K562 (cell line): ENCODE results near the gene MATR3. TPM values are rescaled to one million over a fixed set of nuclear protein-coding genes. Genes with fewer than 3 reads are reported as not detected.

ENCODE experiments used
- ATAC-seq: fragments of 200-7000 bp; cut with Tn5 transposase; 3 replicates; pipeline ENCODE4 v1.9.1; 2020; ENCODE audit warnings: moderate library complexity
- BruUV-seq: library from RNA; stranded (reverse); fragments of 400-500 nt; replicated peaks from 2 replicates; lab custom pipeline; 2021; lab: Mats Ljungman, UMichigan
- CTCF ChIA-PET: fragments of 300-600 bp; formaldehyde crosslinking; extraction: SDS; loops from one replicate; lab custom pipeline; 2021; ENCODE audit warnings: low intra/inter-chr PET ratio; lab: Yijun Ruan, JAX
- POLR2A ChIA-PET: fragments of 300-600, 350-650 bp; sonication (Branson Sonifier 250); formaldehyde crosslinking; extraction: SDS; loops from one replicate; lab custom pipeline; 2021; ENCODE audit warnings: antibody characterized with exemption, inconsistent platforms; lab: Yijun Ruan, JAX
- DNase-seq, 4 experiments: peaks; one replicate each; pipeline versions ENCODE4 v3.0.0 to v3.0.0-alpha.2; 2011 to 2018; ENCODE audit warnings: low spot score in 3 of 4, mixed read lengths in 3 of 4; ENCODE audit errors: extremely low read depth in 1 of 4
- FAIRE-seq: peaks from 2 replicates; lab custom pipeline; 2011; peaks lifted over from hg19 to GRCh38; lab: Jason Lieb, UNC
- H2AFZ ChIP-seq: 2 replicates; pipeline ENCODE4 v1.6.0; 2011; ENCODE audit warnings: low read depth, low read length, control low read depth, inconsistent platforms
- H3K27ac ChIP-seq: fragments of 200-600 bp; 3 replicates; pipeline ENCODE4 v1.8.0; 2011; ENCODE audit warnings: low read depth, mild to moderate bottlenecking, control low read depth, inconsistent platforms, low read length, moderate library complexity, mixed read lengths; ENCODE audit errors: extremely low read depth
- H3K27me3 ChIP-seq, 2 experiments: fragments of 300-600 bp in 1 of 2; 2 replicates in 1 of 2; 3 replicates in 1 of 2; pipeline versions ENCODE4 v1.6.0 to v1.8.0; 2011; ENCODE audit warnings: inconsistent platforms in 2 of 2, low read length in 2 of 2, mild to moderate bottlenecking in 1 of 2, mixed read lengths in 1 of 2, moderate library complexity in 1 of 2; ENCODE audit not compliant: control insufficient read depth in 2 of 2, insufficient read depth in 2 of 2
- H3K36me3 ChIP-seq: fragments of 300-600 bp; 3 replicates; pipeline ENCODE4 v1.8.0; 2011; ENCODE audit warnings: mild to moderate bottlenecking, low read length, inconsistent platforms; ENCODE audit not compliant: control insufficient read depth, insufficient read depth
- H3K4me1 ChIP-seq, 2 experiments: fragments of 200-600 bp in 1 of 2; replicated peaks in 1 of 2; 2 replicates in 1 of 2; 3 replicates in 1 of 2; pipeline versions ENCODE4 v1.5.1 to v1.8.0; 2011; ENCODE audit warnings: inconsistent platforms in 2 of 2, low read length in 2 of 2, mild to moderate bottlenecking in 1 of 2, mixed read lengths in 1 of 2, moderate library complexity in 1 of 2; ENCODE audit not compliant: control insufficient read depth in 2 of 2, insufficient read depth in 2 of 2
- H3K4me2 ChIP-seq: 2 replicates; pipeline ENCODE4 v1.6.1; 2011; ENCODE audit warnings: low read length, control low read depth, inconsistent platforms, mixed read lengths; ENCODE audit not compliant: insufficient read depth
- H3K4me3 ChIP-seq: fragments of 200-600 bp; sonication (generic), shearing (Covaris generic); 2 replicates; pipeline ENCODE4 v1.5.1; 2016; ENCODE audit warnings: control low read depth, inconsistent platforms
- H3K79me2 ChIP-seq: fragments of 200-600 bp; 3 replicates; pipeline ENCODE4 v1.8.0; 2011; ENCODE audit warnings: low read length, inconsistent platforms; ENCODE audit not compliant: control insufficient read depth, insufficient read depth
- H3K9ac ChIP-seq, 2 experiments: 2 replicates each; pipeline versions ENCODE4 v1.6.0 to v1.6.1; 2011; ENCODE audit warnings: low read depth in 2 of 2, low read length in 2 of 2, control low read depth in 1 of 2, inconsistent platforms in 1 of 2, mild to moderate bottlenecking in 1 of 2, mixed read lengths in 1 of 2; ENCODE audit not compliant: insufficient read depth in 1 of 2
- H3K9me1 ChIP-seq: one replicate; pipeline ENCODE4 v1.6.0; 2011; ENCODE audit warnings: inconsistent platforms, mild to moderate bottlenecking, low read length, moderate library complexity; ENCODE audit not compliant: control insufficient read depth, insufficient read depth
- H3K9me3 ChIP-seq: replicated peaks from 2 replicates; pipeline ENCODE4 v1.5.1; 2011; ENCODE audit warnings: low read depth, low read length, inconsistent platforms; ENCODE audit not compliant: control insufficient read depth, insufficient read depth
- H4K20me1 ChIP-seq: replicated peaks from 2 replicates; pipeline ENCODE4 v1.6.1; 2011; ENCODE audit warnings: low read length, inconsistent platforms, mixed read lengths; ENCODE audit not compliant: control insufficient read depth, insufficient read depth
- POLR2G ChIP-seq: fragments of 200-400 bp; formaldehyde crosslinking; IDR thresholded peaks from 2 replicates; pipeline ENCODE4 v1.6.1; 2017; ENCODE audit warnings: low read depth, mild to moderate bottlenecking, antibody characterized with exemption, low read length, moderate library complexity
- ZNF174 ChIP-seq: fragments of 250-450 bp; sonication (Bioruptor Pico); IDR thresholded peaks from 2 replicates; pipeline ENCODE4 v1.4.0; 2020; ENCODE audit warnings: mild to moderate bottlenecking
- WGBS: fragments of 100-300 bp; shearing (Covaris generic); methylation state at CpG from one replicate; pipeline ENCODE4 v1.1.6; 2016; ENCODE audit warnings: low coverage, mixed read lengths; ENCODE audit not compliant: insufficient coverage; ENCODE audit errors: missing lambda C conversion rate; 5-methylcytosine and 5-hydroxymethylcytosine counted together
- in situ Hi-C: fragments of 300-500 bp; cut with MboI; formaldehyde crosslinking; loops from 4 replicates; pipeline ENCODE4 v1.15.0; 2018; ENCODE audit warnings: inconsistent platforms, mixed read lengths
- intact Hi-C: fragments of 100-400 bp; cut with micrococcal nuclease; formaldehyde crosslinking; loops from 2 replicates; pipeline ENCODE4 v1.14.2; 2022
- polyA plus RNA-seq, 8 experiments: library from polyadenylated mRNA; depleted of rRNA in 4 of 8; stranded (reverse) in 5 of 8; unstranded in 3 of 8; fragments of >200 nt; fragmentation: Nextera tagmentation in 2 of 8; fragmentation: Illumina TruSeq in 1 of 8; extraction: Ambion mirVana in 2 of 8; extraction: Trizol in 1 of 8; gene quantifications; 2 replicates each; pipeline versions ENCODE4 v1.2.1 to v1.2.3, GENCODE V29; 2011 to 2014; ENCODE audit warnings: inconsistent platforms in 1 of 8, missing spikeins in 1 of 8
- total RNA-seq, 7 experiments: library from RNA; depleted of rRNA in 6 of 7; stranded (reverse); fragments of >200 nt in 6 of 7; fragmentation: Illumina TruSeq in 2 of 7; extraction: Trizol in 2 of 7; gene quantifications; 2 replicates each; pipeline versions ENCODE4 v1.2.1 to v1.2.3, GENCODE V29; 2011 to 2021; ENCODE audit warnings: low replicate concordance in 1 of 7
- TF ChIP-seq, protein P1 (sequence below): sonication (generic); formaldehyde crosslinking; IDR thresholded peaks from 2 replicates; pipeline ENCODE4 v1.8.1; 2023; ENCODE audit warnings: mild to moderate bottlenecking, missing genetic modification reagents

Gene MATR3
- total and polyA plus RNA-seq, 9 of the 15 experiments (the other 6 are each of a cell fraction or from before 2014, with no cell fraction given) = 150 to 425 (median 263) TPM

DNA sequence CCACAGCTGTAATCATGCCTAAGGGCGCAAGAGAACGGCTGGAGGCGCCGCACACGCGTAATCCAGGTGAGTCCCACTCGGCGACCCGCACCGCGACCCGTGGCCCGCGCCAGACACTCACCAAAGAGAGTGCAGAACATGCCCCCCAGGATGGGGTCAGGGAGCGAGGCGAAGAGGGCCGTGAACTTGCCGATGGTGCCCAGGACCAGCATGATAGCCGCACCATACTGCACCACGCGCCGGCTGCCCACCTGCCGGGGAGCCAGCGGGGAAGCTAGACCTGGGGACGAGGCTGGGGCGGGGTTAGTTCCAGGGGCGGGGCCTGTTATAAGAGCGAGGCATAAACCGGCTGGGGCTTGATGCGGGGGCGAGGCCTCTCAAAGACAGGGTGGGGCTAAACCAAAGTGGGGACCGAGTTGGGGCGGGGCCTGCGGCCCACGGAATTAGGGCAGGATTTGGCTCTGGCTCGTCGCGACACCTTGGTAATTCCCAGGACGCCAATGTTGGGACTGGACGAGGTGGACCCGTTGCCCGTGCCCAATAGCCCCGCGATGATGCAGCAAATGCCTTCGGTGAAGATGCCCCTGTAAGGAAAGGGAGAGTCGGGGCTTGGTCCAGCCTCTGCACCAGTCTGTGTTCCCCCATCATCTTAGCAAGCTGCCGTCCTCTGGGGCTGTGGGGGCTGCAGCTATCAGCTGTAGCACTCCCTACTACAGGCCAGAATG is 84.7 kb downstream of the MATR3 start:
- H4K20me1 ChIP-seq = no peaks in the 10 kb centered on the region
- H3K27ac ChIP-seq = no peak overlapping the region
- intact Hi-C loops (no loop called here), in situ Hi-C loops (no loop called here)
- ChIA-PET CTCF (no interaction called here), POLR2A (interaction anchor here (0.7 to 1.0 kb wide), 2 partner anchors 10 to 250 kb away, joined by 3 read pairs; no protein-coding TSS in a partner anchor)
- ATAC-seq (peak; percentile 39; the same call in 2 of the 3 replicates), DNase-seq (peak in 2 of 4 experiments; percentile 54 to 60), FAIRE-seq (no peak)
- no peaks in the 10 kb centered on the region for H3K36me3 ChIP-seq
- H3K4me3 ChIP-seq = no peak overlapping the region
- no peak overlapping the region for H3K4me2 ChIP-seq
- H3K4me1 ChIP-seq = peaks cover 13 to 41% of the 10 kb centered on the region in 2 experiments; a peak in 4 of 5 replicates
- WGBS = 77% methylated on average over 30 of the region's 47 CpGs
- H3K27me3 ChIP-seq = no peaks in the 10 kb centered on the region
- no peak overlapping the region for H2AFZ ChIP-seq
- no peaks in the 10 kb centered on the region for H3K9me1 ChIP-seq
- peak overlapping the region in 1 of 2 experiments; percentile 78; a peak in 1 of 4 replicates for H3K9ac ChIP-seq
- BruUV-seq = no TSS peak
- no peaks in the 10 kb centered on the region for H3K9me3 ChIP-seq
- H3K79me2 ChIP-seq = no peaks in the 10 kb centered on the region
- TF ChIP-seq, protein P1, sequence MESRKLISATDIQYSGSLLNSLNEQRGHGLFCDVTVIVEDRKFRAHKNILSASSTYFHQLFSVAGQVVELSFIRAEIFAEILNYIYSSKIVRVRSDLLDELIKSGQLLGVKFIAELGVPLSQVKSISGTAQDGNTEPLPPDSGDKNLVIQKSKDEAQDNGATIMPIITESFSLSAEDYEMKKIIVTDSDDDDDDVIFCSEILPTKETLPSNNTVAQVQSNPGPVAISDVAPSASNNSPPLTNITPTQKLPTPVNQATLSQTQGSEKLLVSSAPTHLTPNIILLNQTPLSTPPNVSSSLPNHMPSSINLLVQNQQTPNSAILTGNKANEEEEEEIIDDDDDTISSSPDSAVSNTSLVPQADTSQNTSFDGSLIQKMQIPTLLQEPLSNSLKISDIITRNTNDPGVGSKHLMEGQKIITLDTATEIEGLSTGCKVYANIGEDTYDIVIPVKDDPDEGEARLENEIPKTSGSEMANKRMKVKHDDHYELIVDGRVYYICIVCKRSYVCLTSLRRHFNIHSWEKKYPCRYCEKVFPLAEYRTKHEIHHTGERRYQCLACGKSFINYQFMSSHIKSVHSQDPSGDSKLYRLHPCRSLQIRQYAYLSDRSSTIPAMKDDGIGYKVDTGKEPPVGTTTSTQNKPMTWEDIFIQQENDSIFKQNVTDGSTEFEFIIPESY (CRISPR knock-in tag) = peak; percentile 47; the same call in 1 of the 2 replicates
- TF ChIP-seq ZNF174 (no peak), POLR2G (0 out of 2 replicates have a peak, but pooled peaks have one; percentile 28)
